GM18861 (cell line): ENCODE data around the gene SNX30.
A peak's percentile ranks its signal among the peaks of the same experiment; 100 is the strongest.

Experiments used
- ATAC-seq: cut with Tn5 transposase; IDR thresholded peaks from one replicate; pipeline ENCODE4 v1.9.1; 2021; ENCODE audit not compliant: unreplicated experiment

SNX30 gene

GRCh38 chr9:112853882-112854585, 103.5 kb downstream of the SNX30 start:
- ATAC-seq = no peak

GRCh38 chr9:112854657-112855056, 104.1 kb downstream of the SNX30 start:
- ATAC-seq = no peak

GRCh38 chr9:112856200-112856599, 105.6 kb downstream of the SNX30 start:
- ATAC-seq = no peak

- ATAC-seq = no peak
Measured at GRCh38 chr9:112856843-112857242, 106.3 kb downstream of the SNX30 start.

GRCh38 chr9:112858005-112858404, 107.4 kb downstream of the SNX30 start:
- no peak for ATAC-seq

- peak; percentile 62 for ATAC-seq
Measured at GRCh38 chr9:112858625-112859147, 108.1 kb downstream of the SNX30 start.

GRCh38 chr9:112860451-112860850, 109.9 kb downstream of the SNX30 start:
- no peak for ATAC-seq

- no peak for ATAC-seq
Measured at GRCh38 chr9:112861155-112861554, 110.6 kb downstream of the SNX30 start.

- ATAC-seq = no peak
Measured at GRCh38 chr9:112861638-112862555, 111.3 kb downstream of the SNX30 start.

- no peak for ATAC-seq
Measured at GRCh38 chr9:112863214-112863613, 112.7 kb downstream of the SNX30 start.

- no peak for ATAC-seq
Measured at GRCh38 chr9:112863746-112864145, 113.2 kb downstream of the SNX30 start.

GRCh38 chr9:112864403-112864802, 113.8 kb downstream of the SNX30 start:
- no peak for ATAC-seq

- ATAC-seq = no peak
Measured at GRCh38 chr9:112864982-112865381, 114.4 kb downstream of the SNX30 start.

GRCh38 chr9:112866662-112867274, 116.2 kb downstream of the SNX30 start:
- ATAC-seq = no peak

- ATAC-seq = no peak
Measured at GRCh38 chr9:112867275-112867991, 116.9 kb downstream of the SNX30 start.

- ATAC-seq = no peak
Measured at GRCh38 chr9:112868461-112868860, 117.9 kb downstream of the SNX30 start.

- ATAC-seq = no peak
Measured at GRCh38 chr9:112869041-112869529, 118.5 kb downstream of the SNX30 start.

GRCh38 chr9:112869917-112870316, 119.4 kb downstream of the SNX30 start:
- ATAC-seq = no peak

GRCh38 chr9:112870556-112870955, 120.0 kb downstream of the SNX30 start:
- no peak for ATAC-seq

- no peak for ATAC-seq
Measured at GRCh38 chr9:112872019-112872418, 121.5 kb downstream of the SNX30 start.
